ENCODE results near the gene TFPI2.

The TFPI2 gene

GRCh38 chr7:93894966-93895640, 4.5 kb upstream of the TFPI2 start:
- no peaks in the 10 kb centered on the region for H4K20me1 ChIP-seq
- no peak overlapping the region for H3K4me2 ChIP-seq
- H3K36me3 ChIP-seq, result no peaks in the 10 kb centered on the region
- peaks cover 12 to 15% (median 13%) of the 10 kb centered on the region in 11 experiments; a peak in 17 of 22 replicates for H3K9me3 ChIP-seq (replicated peaks in 1 of 11)
- H3K4me1 ChIP-seq, result peaks cover 0 to 7% (median 0%) of the 10 kb centered on the region in 10 experiments; a peak in 2 of 20 replicates
- TF ChIP-seq Cebpa-rat (IDR thresholded peaks at IDR 0.05), result no peak
- peaks cover 14 to 27% (median 20%) of the 10 kb centered on the region in 11 experiments for H3K27me3 ChIP-seq
- no peak overlapping the region for H3K9ac ChIP-seq
- H3K4me3 ChIP-seq, result no peak overlapping the region
- no peak overlapping the region for H3K27ac ChIP-seq

GRCh38 chr7:93894426-93894825, 3.9 kb upstream of the TFPI2 start:
- H3K27me3 ChIP-seq, result peaks cover 21 to 34% (median 27%) of the 10 kb centered on the region in 11 experiments
- no peak overlapping the region for H3K27ac ChIP-seq
- no peak for TF ChIP-seq Cebpa-rat (IDR thresholded peaks at IDR 0.05)
- no peak overlapping the region for H3K9ac ChIP-seq
- H3K36me3 ChIP-seq, result no peaks in the 10 kb centered on the region
- peaks cover 13 to 21% (median 16%) of the 10 kb centered on the region in 11 experiments; a peak in 17 of 22 replicates for H3K9me3 ChIP-seq (replicated peaks in 1 of 11)
- no peak overlapping the region for H3K4me3 ChIP-seq
- peaks cover 0 to 8% (median 0%) of the 10 kb centered on the region in 10 experiments; a peak in 2 of 20 replicates for H3K4me1 ChIP-seq
- H4K20me1 ChIP-seq, result no peaks in the 10 kb centered on the region
- no peak overlapping the region for H3K4me2 ChIP-seq

- TF ChIP-seq Cebpa-rat (IDR thresholded peaks at IDR 0.05), result no peak
- peaks cover 27 to 44% (median 37%) of the 10 kb centered on the region in 11 experiments for H3K27me3 ChIP-seq
- peaks cover 0 to 8% (median 0%) of the 10 kb centered on the region in 10 experiments; a peak in 2 of 20 replicates for H3K4me1 ChIP-seq
- peaks cover 13 to 21% (median 16%) of the 10 kb centered on the region in 11 experiments; a peak in 17 of 22 replicates for H3K9me3 ChIP-seq (replicated peaks in 1 of 11)
- no peaks in the 10 kb centered on the region for H4K20me1 ChIP-seq
- H3K9ac ChIP-seq, result 0 out of 22 replicates have a peak overlapping the region, but pooled peaks of 1 of the 11 experiments have one; percentile 23
- peak overlapping the region; percentile 56 to 86 (median 69) for H3K4me2 ChIP-seq
- H3K4me3 ChIP-seq, result peak overlapping the region; percentile 39 to 67 (median 50)
- no peak overlapping the region for H3K27ac ChIP-seq
- no peaks in the 10 kb centered on the region for H3K36me3 ChIP-seq
Measured at GRCh38 chr7:93890041-93890463, 501 bp downstream of the TFPI2 start.

DNA sequence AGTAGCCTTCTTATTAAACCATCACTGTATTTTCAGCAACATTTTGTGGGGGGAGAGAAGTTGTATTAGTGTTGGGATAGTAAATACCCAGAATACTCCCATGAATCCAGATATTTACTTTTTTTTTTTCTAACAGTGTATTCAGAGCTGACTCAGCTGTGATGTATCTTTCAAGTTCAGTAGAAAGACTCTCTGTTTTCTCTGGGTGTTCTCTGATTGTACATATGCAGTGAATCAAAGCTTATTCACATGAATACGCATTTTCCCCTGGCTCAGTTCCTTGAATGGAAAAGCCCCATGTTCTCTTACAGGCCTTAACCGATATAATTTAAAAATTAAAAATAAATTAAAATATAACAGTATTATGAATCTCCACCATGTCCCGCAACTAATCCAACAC, 1.3 kb downstream of the TFPI2 start:
- Histone ChIP-seq H3K4me1 (peaks cover 0 to 8% (median 0%) of the 10 kb centered on the region in 10 experiments; a peak in 2 of 20 replicates), H3K4me2 (no peak overlapping the region), H3K27ac (no peak overlapping the region)

DNA sequence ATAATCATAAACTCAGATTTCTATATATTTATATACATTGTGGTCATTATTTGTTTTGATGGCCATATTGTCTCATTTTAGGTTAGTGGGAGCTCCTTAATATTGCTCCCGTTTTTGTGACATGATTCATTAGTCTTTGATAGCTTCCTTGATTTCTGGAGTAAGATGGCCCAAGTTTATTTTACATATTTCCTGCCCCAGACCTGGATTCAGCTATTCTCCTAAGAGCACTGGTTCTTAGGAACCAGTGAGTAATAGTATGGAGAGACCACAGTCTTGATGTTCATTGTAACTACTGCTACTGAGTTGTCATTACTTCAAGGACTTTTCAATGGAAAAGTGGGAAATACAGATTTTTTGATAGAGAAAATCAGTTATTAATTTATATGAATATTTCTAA, 6.0 kb downstream of the TFPI2 start:
- Histone ChIP-seq H4K20me1 (no peaks in the 10 kb centered on the region), H3K4me2 (no peak overlapping the region), H3K27ac (no peak overlapping the region), H3K9ac (no peak overlapping the region), H3K9me3 (replicated peaks in 1 of 11) (peaks cover 0 to 6% (median 2%) of the 10 kb centered on the region in 11 experiments; a peak in 8 of 22 replicates), H3K4me3 (no peak overlapping the region), H3K36me3 (no peaks in the 10 kb centered on the region), H3K27me3 (peaks cover 6 to 11% (median 11%) of the 10 kb centered on the region in 11 experiments), H3K4me1 (no peaks in the 10 kb centered on the region)
- TF ChIP-seq Cebpa-rat (IDR thresholded peaks at IDR 0.05), result no peak

More for the DNA sequence above, 1.3 kb downstream of the TFPI2 start:
- Histone ChIP-seq H3K27me3 (peaks cover 27 to 44% (median 37%) of the 10 kb centered on the region in 11 experiments), H4K20me1 (no peaks in the 10 kb centered on the region), H3K4me3 (no peak overlapping the region), H3K36me3 (no peaks in the 10 kb centered on the region), H3K9ac (no peak overlapping the region), H3K9me3 (replicated peaks in 1 of 11) (peaks cover 13 to 21% (median 16%) of the 10 kb centered on the region in 11 experiments; a peak in 17 of 22 replicates)
- TF ChIP-seq Cebpa-rat (IDR thresholded peaks at IDR 0.05), result no peak

DNA sequence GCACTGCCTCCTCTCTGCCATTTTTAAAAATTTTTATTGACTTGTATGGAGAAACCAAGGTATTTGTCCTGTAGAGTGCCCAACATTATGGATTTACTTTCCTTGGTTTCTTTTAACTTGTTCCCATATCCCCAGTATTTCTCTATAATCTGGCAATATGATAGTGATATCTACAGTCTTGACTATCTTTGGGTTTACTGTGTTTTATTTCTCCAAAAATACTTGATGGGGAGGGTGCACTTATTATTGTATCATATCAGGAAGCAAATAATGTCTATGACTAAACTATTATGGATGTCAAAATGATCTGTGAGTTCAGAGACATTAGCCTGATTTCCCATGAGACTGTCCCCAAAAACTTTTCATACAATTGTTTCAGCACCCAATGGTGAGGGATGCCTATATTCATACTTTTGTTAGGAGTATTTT, 6.6 kb downstream of the TFPI2 start:
- Histone ChIP-seq H4K20me1 (no peaks in the 10 kb centered on the region), H3K36me3 (no peaks in the 10 kb centered on the region), H3K27me3 (peaks cover 0 to 5% (median 5%) of the 10 kb centered on the region in 11 experiments; a peak in 20 of 22 replicates), H3K4me3 (no peak overlapping the region), H3K4me1 (no peaks in the 10 kb centered on the region), H3K27ac (no peak overlapping the region), H3K9ac (no peak overlapping the region), H3K9me3 (replicated peaks in 1 of 11) (peaks cover 0 to 11% (median 5%) of the 10 kb centered on the region in 11 experiments; a peak in 8 of 22 replicates), H3K4me2 (no peak overlapping the region)
- no peak for TF ChIP-seq Cebpa-rat (IDR thresholded peaks at IDR 0.05)

- Histone ChIP-seq H3K36me3 (no peaks in the 10 kb centered on the region), H3K4me2 (no peak overlapping the region), H4K20me1 (no peaks in the 10 kb centered on the region), H3K9ac (no peak overlapping the region), H3K4me1 (no peaks in the 10 kb centered on the region), H3K27ac (no peak overlapping the region), H3K27me3 (no peaks in the 10 kb centered on the region), H3K4me3 (no peak overlapping the region), H3K9me3 (replicated peaks in 1 of 11) (peaks cover 0 to 11% (median 5%) of the 10 kb centered on the region in 11 experiments; a peak in 8 of 22 replicates)
- TF ChIP-seq Cebpa-rat (IDR thresholded peaks at IDR 0.05), result no peak
Measured at GRCh38 chr7:93883078-93883916, 7.3 kb downstream of the TFPI2 start.

DNA sequence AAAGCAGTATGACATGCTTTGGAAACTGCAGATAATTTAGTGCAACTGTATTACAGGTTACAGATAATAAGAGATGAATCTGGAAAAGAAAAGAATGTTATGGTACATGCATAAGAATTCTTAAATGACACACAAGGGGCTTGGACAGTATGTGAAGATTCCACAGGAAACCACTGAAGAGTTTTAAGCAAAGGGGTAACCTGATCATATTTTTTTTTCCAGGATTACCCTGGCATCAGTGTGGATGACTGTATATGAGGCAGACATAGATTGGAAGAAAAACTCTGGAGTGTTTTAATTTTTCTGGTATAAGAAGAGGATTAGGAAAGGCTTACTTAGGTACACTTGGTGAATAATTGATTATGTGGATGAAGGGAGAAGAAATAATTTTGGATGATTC, 8.1 kb downstream of the TFPI2 start:
- Histone ChIP-seq H3K4me1 (no peaks in the 10 kb centered on the region), H4K20me1 (no peaks in the 10 kb centered on the region), H3K4me2 (no peak overlapping the region), H3K9me3 (replicated peaks in 1 of 11) (peaks cover 0 to 11% (median 5%) of the 10 kb centered on the region in 11 experiments; a peak in 8 of 22 replicates), H3K4me3 (no peak overlapping the region), H3K36me3 (no peaks in the 10 kb centered on the region), H3K27me3 (no peaks in the 10 kb centered on the region), H3K27ac (no peak overlapping the region), H3K9ac (no peak overlapping the region)
- no peak for TF ChIP-seq Cebpa-rat (IDR thresholded peaks at IDR 0.05)

GRCh38 chr7:93879356-93879755, 11.2 kb downstream of the TFPI2 start:
- Histone ChIP-seq H3K27me3 (no peaks in the 10 kb centered on the region), H3K4me3 (no peak overlapping the region), H3K36me3 (no peaks in the 10 kb centered on the region), H3K4me2 (no peak overlapping the region), H4K20me1 (no peaks in the 10 kb centered on the region), H3K9me3 (replicated peaks in 1 of 11) (peaks cover 0 to 12% (median 6%) of the 10 kb centered on the region in 11 experiments; a peak in 12 of 22 replicates), H3K9ac (no peak overlapping the region), H3K27ac (no peak overlapping the region), H3K4me1 (no peaks in the 10 kb centered on the region)
- no peak for TF ChIP-seq Cebpa-rat (IDR thresholded peaks at IDR 0.05)

Measured in BLaER1 treated with 17β-estradiol and CSF1 and Interleukin-3, amounts not matched to agents 10 nM and 100 nM (cell line).